HEK293 (cell line): ENCODE measurements around the gene ITPR2.
"Not testable (repeated sequence)": the region's sequence is repeated elsewhere in the genome, so short reads cannot be mapped to it uniquely, and the experiment has no call there.

ENCODE experiments used
- CTCF ChIA-PET: fragments of 350-600 bp; formaldehyde crosslinking; extraction: SDS; loops from one replicate; lab custom pipeline; 2021; ENCODE audit warnings: antibody characterized with exemption; lab: Yijun Ruan, JAX
- POLR2A ChIA-PET: fragments of 300-600 bp; formaldehyde crosslinking; extraction: SDS; loops from one replicate; lab custom pipeline; 2020; ENCODE audit warnings: antibody characterized with exemption, inconsistent platforms; lab: Yijun Ruan, JAX
- H3K27ac ChIP-seq: fragments of 200-500 bp; sonication (Bioruptor generic); 2 replicates; pipeline ENCODE4 v1.5.1; 2014; ENCODE audit warnings: low read depth, low read length, control low read depth, inconsistent platforms; ENCODE audit errors: extremely low read depth
- H3K36me3 ChIP-seq, 2 experiments: fragments of 200-500 bp in 1 of 2; sonication (Bioruptor generic) in 1 of 2; 1 replicate in 1 of 2; 2 replicates in 1 of 2; pipeline ENCODE4 v1.5.1; 2014 to 2017; ENCODE audit warnings: inconsistent platforms in 2 of 2, low read length in 2 of 2; ENCODE audit not compliant: control insufficient read depth in 2 of 2, insufficient read depth in 1 of 2
- H3K4me1 ChIP-seq: fragments of 200-500 bp; sonication (Bioruptor generic); 2 replicates; pipeline ENCODE4 v1.5.1; 2014; ENCODE audit warnings: mild to moderate bottlenecking, low read length, inconsistent platforms; ENCODE audit not compliant: control insufficient read depth, insufficient read depth
- H3K4me3 ChIP-seq: 2 replicates; pipeline ENCODE4 v1.5.1; 2011; ENCODE audit warnings: low read depth, mild to moderate bottlenecking, control low read depth, low read length, moderate library complexity
- H3K9me3 ChIP-seq: fragments of 200-500 bp; sonication (Bioruptor generic); 2 replicates; pipeline ENCODE4 v1.5.1; 2014; ENCODE audit warnings: low read depth, low read length, inconsistent platforms; ENCODE audit not compliant: control insufficient read depth, insufficient read depth
- BCL11A ChIP-seq: fragments of 450-650 bp; formaldehyde crosslinking; IDR thresholded peaks from 2 replicates; pipeline ENCODE4 v1.5.1; 2016; ENCODE audit warnings: low read depth, missing biosample characterization, missing genetic modification characterization
- SP7 ChIP-seq: fragments of 450-650 bp; formaldehyde crosslinking; IDR thresholded peaks from 2 replicates; pipeline ENCODE4 v1.5.1; 2016; ENCODE audit warnings: missing biosample characterization, missing genetic modification characterization
- ZNF146 ChIP-seq: fragments of 450-650 bp; formaldehyde crosslinking; IDR thresholded peaks from 2 replicates; pipeline ENCODE4 v1.5.1; 2016; ENCODE audit warnings: missing biosample characterization, missing genetic modification characterization
- ZNF223 ChIP-seq: fragments of 450-650 bp; formaldehyde crosslinking; IDR thresholded peaks from 2 replicates; pipeline ENCODE4 v1.5.1; 2016; ENCODE audit warnings: missing biosample characterization, missing genetic modification characterization
- ZNF324 ChIP-seq: fragments of 450-650 bp; formaldehyde crosslinking; IDR thresholded peaks from 2 replicates; pipeline ENCODE4 v1.5.1; 2016; ENCODE audit warnings: missing biosample characterization, missing genetic modification characterization
- ZNF529 ChIP-seq: fragments of 450-650 bp; formaldehyde crosslinking; IDR thresholded peaks from 2 replicates; pipeline ENCODE4 v1.5.1; 2017; ENCODE audit warnings: missing genetic modification characterization, missing biosample characterization; ENCODE audit not compliant: insufficient replicate concordance
- ZNF558 ChIP-seq: fragments of 450-650 bp; formaldehyde crosslinking; IDR thresholded peaks from 2 replicates; pipeline ENCODE4 v1.5.1; 2016; ENCODE audit warnings: missing biosample characterization, missing genetic modification characterization
- ZNF623 ChIP-seq: fragments of 450-650 bp; formaldehyde crosslinking; IDR thresholded peaks from 2 replicates; pipeline ENCODE4 v1.5.1; 2016; ENCODE audit warnings: missing biosample characterization, missing genetic modification characterization
- ZNF776 ChIP-seq: fragments of 450-650 bp; formaldehyde crosslinking; IDR thresholded peaks from 2 replicates; pipeline ENCODE4 v1.5.0; 2017; ENCODE audit warnings: missing biosample characterization, missing genetic modification characterization, borderline replicate concordance
- TF ChIP-seq, protein P1 (sequence below): fragments of 450-650 bp; formaldehyde crosslinking; IDR thresholded peaks from 2 replicates; pipeline ENCODE4; 2016; ENCODE audit warnings: missing biosample characterization, missing genetic modification characterization
- TF ChIP-seq, protein P2 (sequence below): fragments of 450-650 bp; formaldehyde crosslinking; IDR thresholded peaks from 2 replicates; pipeline ENCODE4 v1.5.1; 2016; ENCODE audit warnings: missing biosample characterization, missing genetic modification characterization
- TF ChIP-seq, protein P3 (sequence below): fragments of 450-650 bp; formaldehyde crosslinking; IDR thresholded peaks from 2 replicates; pipeline ENCODE4 v1.5.1; 2016; ENCODE audit warnings: missing biosample characterization, missing genetic modification characterization
- TF ChIP-seq, protein P4 (sequence below): fragments of 450-650 bp; formaldehyde crosslinking; IDR thresholded peaks from 2 replicates; pipeline ENCODE4 v1.5.1; 2016; ENCODE audit warnings: missing biosample characterization, missing genetic modification characterization
- TF ChIP-seq, protein P5 (sequence below): fragments of 450-650 bp; formaldehyde crosslinking; IDR thresholded peaks from 2 replicates; pipeline ENCODE4 v1.5.1; 2016; ENCODE audit warnings: missing biosample characterization, missing genetic modification characterization
- TF ChIP-seq, protein P6 (sequence below): fragments of 450-650 bp; formaldehyde crosslinking; optimal IDR thresholded peaks from 2 replicates; pipeline ENCODE3; 2016; ENCODE audit warnings: missing biosample characterization, mild to moderate bottlenecking, missing genetic modification characterization

ITPR2 gene

DNA sequence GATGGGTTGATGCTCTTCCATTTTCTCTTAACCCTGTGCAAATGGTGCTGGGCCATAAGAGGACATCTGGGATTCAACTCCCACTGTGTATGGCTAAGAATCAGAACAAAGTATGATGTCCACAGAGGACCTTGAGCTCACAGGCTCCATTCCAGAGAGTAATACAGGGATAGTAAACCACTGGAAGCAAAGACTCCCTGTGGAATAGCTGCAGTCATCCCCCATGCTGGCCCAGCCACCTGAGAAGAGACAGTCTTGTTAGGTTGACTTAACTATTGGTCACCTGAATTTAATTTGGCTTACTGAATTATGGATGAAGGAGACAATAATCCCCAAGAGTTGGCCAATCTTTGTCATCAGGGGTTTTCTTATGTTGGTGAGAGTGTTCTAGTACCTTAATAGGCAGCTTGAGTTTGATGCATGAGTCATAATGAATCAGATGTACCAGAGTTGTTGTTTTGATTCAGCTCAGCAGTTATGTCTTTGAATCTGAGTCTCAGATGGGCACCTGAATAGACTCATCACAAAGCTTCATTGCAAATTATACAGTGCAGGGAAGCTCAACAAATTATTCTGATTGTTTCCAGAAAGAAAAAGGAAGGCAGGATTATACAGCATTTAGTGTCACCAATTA is 514.9 kb downstream of the ITPR2 start:
- TF ChIP-seq, protein P1, sequence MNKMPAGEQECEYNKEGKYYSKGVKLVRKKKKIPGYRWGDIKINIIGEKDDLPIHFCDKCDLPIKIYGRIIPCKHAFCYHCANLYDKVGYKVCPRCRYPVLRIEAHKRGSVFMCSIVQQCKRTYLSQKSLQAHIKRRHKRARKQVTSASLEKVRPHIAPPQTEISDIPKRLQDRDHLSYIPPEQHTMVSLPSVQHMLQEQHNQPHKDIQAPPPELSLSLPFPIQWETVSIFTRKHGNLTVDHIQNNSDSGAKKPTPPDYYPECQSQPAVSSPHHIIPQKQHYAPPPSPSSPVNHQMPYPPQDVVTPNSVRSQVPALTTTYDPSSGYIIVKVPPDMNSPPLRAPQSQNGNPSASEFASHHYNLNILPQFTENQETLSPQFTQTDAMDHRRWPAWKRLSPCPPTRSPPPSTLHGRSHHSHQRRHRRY (tag by site-specific recombination) = no peak
- TF ChIP-seq, protein P2, sequence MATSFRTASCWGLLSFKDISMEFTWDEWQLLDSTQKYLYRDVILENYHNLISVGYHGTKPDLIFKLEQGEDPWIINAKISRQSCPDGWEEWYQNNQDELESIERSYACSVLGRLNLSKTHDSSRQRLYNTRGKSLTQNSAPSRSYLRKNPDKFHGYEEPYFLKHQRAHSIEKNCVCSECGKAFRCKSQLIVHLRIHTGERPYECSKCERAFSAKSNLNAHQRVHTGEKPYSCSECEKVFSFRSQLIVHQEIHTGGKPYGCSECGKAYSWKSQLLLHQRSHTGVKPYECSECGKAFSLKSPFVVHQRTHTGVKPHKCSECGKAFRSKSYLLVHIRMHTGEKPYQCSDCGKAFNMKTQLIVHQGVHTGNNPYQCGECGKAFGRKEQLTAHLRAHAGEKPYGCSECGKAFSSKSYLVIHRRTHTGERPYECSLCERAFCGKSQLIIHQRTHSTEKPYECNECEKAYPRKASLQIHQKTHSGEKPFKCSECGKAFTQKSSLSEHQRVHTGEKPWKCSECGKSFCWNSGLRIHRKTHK (tag by site-specific recombination) = 0 out of 2 replicates have a peak, but pooled peaks have one; percentile 19
- peak; percentile 18; the same call in 1 of the 2 replicates for TF ChIP-seq SP7
- no peaks in the 10 kb centered on the region for H3K9me3 ChIP-seq
- no peak overlapping the region for H3K4me3 ChIP-seq
- no peaks in the 10 kb centered on the region for H3K4me1 ChIP-seq
- CTCF ChIA-PET = interaction anchor here (0.8 kb wide), 1 partner anchor 239 kb away, joined by 3 read pairs; no protein-coding TSS in a partner anchor
- POLR2A ChIA-PET = interaction anchor here (0.7 kb wide), 1 partner anchor 79 kb away, joined by 3 read pairs; no protein-coding TSS in a partner anchor
- H3K36me3 ChIP-seq = no peaks in the 10 kb centered on the region
- H3K27ac ChIP-seq = no peak overlapping the region

DNA sequence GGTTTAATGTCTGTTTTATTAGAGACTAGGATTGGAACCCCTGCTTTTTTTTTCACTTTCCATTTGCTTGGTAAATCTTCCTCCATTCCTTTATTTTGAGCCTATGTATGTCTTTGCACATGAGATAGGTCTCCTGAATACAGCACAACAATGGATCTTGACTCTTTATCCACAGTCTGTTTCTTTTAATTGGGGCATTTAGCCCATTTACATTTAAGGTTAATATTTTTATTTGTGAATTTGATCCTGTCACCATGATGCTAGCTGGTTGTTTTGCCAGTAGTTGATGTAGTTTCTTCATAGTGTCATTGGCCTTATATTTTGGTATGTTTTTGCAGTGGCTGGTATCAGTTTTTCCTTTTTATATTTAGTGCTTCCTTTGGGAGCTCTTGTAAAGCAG is 518.9 kb downstream of the ITPR2 start:
- H3K4me1 ChIP-seq, POLR2A ChIA-PET, H3K27ac ChIP-seq, H3K9me3 ChIP-seq, H3K4me3 ChIP-seq, H3K36me3 ChIP-seq: not testable (repeated sequence)
- TF ChIP-seq ZNF529 (tag by site-specific recombination) = peak; percentile 88
- CTCF ChIA-PET = interaction anchor here (0.6 to 0.7 kb wide), 2 partner anchors 13 to 512 kb away, joined by 3 to 4 read pairs; no protein-coding TSS in a partner anchor

DNA sequence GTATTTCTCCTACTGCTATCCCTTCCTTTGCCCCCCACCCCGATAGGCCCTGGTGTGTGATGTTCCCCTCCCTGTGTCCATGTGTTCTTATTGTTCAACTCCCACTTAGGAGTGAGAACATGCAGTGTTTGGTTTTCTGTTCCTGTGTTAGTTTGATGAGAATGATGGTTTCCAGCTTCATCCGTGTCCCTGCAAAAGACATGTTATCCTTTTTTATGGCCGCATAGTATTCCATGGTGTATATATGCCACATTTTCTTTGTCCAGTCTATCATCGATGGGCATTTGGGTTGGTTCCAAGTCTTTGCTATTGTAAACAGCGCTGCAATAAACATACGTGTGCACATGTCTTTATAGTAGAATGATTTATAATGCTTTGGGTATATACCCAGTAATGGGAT is 522.5 kb downstream of the ITPR2 start:
- H3K9me3 ChIP-seq, POLR2A ChIA-PET, H3K4me1 ChIP-seq, H3K36me3 ChIP-seq, H3K27ac ChIP-seq, H3K4me3 ChIP-seq, CTCF ChIA-PET: not testable (repeated sequence)
- TF ChIP-seq, protein P3, sequence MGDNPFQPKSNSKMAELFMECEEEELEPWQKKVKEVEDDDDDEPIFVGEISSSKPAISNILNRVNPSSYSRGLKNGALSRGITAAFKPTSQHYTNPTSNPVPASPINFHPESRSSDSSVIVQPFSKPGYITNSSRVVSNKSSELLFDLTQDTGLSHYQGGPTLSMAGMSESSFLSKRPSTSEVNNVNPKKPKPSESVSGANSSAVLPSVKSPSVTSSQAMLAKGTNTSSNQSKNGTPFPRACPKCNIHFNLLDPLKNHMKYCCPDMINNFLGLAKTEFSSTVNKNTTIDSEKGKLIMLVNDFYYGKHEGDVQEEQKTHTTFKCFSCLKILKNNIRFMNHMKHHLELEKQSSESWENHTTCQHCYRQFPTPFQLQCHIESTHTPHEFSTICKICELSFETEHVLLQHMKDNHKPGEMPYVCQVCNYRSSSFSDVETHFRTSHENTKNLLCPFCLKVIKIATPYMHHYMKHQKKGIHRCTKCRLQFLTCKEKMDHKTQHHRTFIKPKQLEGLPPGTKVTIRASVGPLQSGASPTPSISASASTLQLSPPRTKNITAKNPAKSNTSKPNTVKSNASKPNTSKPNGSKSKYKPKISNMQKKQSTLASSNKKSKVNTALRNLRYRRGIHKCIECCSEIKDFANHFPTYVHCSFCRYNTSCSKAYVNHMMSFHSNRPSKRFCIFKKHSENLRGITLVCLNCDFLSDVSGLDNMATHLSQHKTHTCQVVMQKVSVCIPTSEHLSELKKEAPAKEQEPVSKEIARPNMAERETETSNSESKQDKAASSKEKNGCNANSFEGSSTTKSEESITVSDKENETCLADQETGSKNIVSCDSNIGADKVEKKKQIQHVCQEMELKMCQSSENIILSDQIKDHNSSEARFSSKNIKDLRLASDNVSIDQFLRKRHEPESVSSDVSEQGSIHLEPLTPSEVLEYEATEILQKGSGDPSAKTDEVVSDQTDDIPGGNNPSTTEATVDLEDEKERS (tag by site-specific recombination) = peak; percentile 81; the same call in 1 of the 2 replicates
- peak; percentile 95 for TF ChIP-seq ZNF146 (tag by site-specific recombination)
- TF ChIP-seq, protein P4, sequence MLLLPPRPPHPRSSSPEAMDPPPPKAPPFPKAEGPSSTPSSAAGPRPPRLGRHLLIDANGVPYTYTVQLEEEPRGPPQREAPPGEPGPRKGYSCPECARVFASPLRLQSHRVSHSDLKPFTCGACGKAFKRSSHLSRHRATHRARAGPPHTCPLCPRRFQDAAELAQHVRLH = peak; percentile 60; the same call in 1 of the 2 replicates

DNA sequence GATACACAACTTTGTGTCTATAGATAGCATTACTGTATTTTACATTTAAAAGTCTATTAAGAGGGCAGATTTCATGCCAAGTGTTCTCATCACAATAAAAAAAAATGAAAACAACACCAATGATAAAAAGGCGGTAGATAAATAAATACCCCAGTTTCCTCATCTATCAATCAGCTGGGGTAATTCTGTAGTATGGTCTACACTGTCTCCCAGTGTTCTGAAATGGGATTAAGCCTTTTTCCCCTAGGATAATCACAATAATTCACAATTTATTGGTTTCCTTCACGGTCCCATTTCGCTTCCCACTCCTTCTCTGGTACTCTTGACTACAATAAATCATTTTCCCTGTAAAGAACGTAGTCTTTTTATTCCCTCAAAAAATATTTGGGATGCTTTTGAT is 523.4 kb downstream of the ITPR2 start:
- Histone ChIP-seq H3K4me1 (no peaks in the 10 kb centered on the region), H3K4me3 (no peak overlapping the region), H3K9me3 (no peaks in the 10 kb centered on the region), H3K36me3 (no peaks in the 10 kb centered on the region), H3K27ac (no peak overlapping the region)
- CTCF ChIA-PET = interaction anchor here (0.5 kb wide), 1 partner anchor 410 kb away, joined by 4 read pairs; no protein-coding TSS in a partner anchor
- POLR2A ChIA-PET = no interaction called here
- TF ChIP-seq, protein P5, sequence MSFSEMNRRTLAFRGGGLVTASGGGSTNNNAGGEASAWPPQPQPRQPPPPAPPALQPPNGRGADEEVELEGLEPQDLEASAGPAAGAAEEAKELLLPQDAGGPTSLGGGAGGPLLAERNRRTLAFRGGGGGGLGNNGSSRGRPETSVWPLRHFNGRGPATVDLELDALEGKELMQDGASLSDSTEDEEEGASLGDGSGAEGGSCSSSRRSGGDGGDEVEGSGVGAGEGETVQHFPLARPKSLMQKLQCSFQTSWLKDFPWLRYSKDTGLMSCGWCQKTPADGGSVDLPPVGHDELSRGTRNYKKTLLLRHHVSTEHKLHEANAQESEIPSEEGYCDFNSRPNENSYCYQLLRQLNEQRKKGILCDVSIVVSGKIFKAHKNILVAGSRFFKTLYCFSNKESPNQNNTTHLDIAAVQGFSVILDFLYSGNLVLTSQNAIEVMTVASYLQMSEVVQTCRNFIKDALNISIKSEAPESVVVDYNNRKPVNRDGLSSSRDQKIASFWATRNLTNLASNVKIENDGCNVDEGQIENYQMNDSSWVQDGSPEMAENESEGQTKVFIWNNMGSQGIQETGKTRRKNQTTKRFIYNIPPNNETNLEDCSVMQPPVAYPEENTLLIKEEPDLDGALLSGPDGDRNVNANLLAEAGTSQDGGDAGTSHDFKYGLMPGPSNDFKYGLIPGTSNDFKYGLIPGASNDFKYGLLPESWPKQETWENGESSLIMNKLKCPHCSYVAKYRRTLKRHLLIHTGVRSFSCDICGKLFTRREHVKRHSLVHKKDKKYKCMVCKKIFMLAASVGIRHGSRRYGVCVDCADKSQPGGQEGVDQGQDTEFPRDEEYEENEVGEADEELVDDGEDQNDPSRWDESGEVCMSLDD = no peak
- TF ChIP-seq ZNF324 (tag by site-specific recombination) (no peak), ZNF558 (no peak), ZNF623 (tag by site-specific recombination) (no peak), BCL11A (tag by site-specific recombination) (no peak), ZNF776 (tag by site-specific recombination) (no peak), ZNF223 (tag by site-specific recombination) (no peak)
- TF ChIP-seq, protein P6, sequence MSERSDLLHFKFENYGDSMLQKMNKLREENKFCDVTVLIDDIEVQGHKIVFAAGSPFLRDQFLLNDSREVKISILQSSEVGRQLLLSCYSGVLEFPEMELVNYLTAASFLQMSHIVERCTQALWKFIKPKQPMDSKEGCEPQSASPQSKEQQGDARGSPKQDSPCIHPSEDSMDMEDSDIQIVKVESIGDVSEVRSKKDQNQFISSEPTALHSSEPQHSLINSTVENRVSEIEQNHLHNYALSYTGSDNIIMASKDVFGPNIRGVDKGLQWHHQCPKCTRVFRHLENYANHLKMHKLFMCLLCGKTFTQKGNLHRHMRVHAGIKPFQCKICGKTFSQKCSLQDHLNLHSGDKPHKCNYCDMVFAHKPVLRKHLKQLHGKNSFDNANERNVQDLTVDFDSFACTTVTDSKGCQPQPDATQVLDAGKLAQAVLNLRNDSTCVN (tag by site-specific recombination) = no peak
